ENCODE measurements around the gene ZBTB42.

The ZBTB42 gene

DNA sequence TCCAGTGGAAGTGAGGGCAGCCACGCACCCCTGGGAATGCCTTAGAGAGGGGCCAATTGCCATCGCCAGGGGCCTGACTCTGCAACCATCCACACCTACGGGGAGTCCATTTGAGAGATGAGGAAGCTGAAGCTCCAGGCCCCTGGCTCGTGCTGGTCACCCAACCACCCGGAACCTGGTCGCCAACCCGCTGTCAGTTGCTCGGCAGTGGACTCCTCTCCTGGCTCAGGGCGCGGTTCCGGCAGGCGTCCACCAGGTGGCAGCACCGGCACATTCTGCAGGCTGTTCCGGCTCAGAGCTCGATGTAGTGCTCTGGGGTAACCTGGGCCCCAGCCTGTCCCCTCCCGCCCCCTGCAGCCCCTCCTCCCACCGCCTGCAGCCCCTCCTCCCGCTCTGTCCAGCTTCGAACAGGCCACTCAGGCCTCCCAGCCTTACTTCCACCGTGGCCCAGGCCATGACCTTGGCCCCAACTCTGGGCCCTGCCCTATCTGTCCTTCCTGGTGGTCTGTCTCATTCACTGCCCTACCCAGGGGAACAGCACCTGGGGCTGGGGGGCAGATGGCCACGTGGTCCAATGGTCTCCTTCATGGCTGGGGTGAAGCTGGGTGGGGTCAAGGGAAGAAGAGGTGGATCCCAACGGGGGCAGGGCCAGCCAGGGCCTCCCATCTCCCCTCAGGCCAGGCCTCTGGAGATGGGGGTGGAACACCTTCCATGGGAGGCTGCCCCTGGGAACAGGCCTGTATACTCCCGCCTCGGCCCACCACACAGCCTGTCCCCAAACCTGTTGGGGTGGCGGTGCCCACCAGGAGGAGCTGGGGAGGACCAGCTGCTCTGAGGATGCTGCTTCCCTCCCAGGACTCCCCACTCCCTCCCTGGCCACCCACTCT, 32.2 kb upstream of the ZBTB42 start:
- peak; percentile 93 for DNase-seq (ENCODE audit: extremely low spot score)
- TF ChIP-seq CTCF (IDR thresholded peaks at IDR 0.05; ENCODE audit: control extremely low read depth, extremely low read depth, low read depth, missing control alignments) = peak; percentile 99
- CTCF ChIA-PET = interaction anchor here (0.6 to 7.7 kb wide), 27 partner anchors 12 to 898 kb away, joined by 3 to 136 read pairs (median 4); partner anchors contain the start of genes SIVA1 and ZBTB42
- POLR2A ChIA-PET = interaction anchor here (0.5 to 1.0 kb wide), 2 partner anchors 16 to 60 kb away, joined by 3 to 5 read pairs; partner anchors contain the start of gene SIVA1

GRCh38 chr14:104769324-104770071, 31.4 kb upstream of the ZBTB42 start:
- DNase-seq (ENCODE audit: extremely low spot score) = no peak
- no peak for TF ChIP-seq CTCF (IDR thresholded peaks at IDR 0.05; ENCODE audit: control extremely low read depth, extremely low read depth, low read depth, missing control alignments)
- CTCF ChIA-PET = interaction anchor here (0.9 to 7.7 kb wide), 12 partner anchors 11 to 899 kb away, joined by 3 to 136 read pairs (median 6); partner anchors contain the start of genes SIVA1 and ZBTB42
- POLR2A ChIA-PET = no interaction called here

DNA sequence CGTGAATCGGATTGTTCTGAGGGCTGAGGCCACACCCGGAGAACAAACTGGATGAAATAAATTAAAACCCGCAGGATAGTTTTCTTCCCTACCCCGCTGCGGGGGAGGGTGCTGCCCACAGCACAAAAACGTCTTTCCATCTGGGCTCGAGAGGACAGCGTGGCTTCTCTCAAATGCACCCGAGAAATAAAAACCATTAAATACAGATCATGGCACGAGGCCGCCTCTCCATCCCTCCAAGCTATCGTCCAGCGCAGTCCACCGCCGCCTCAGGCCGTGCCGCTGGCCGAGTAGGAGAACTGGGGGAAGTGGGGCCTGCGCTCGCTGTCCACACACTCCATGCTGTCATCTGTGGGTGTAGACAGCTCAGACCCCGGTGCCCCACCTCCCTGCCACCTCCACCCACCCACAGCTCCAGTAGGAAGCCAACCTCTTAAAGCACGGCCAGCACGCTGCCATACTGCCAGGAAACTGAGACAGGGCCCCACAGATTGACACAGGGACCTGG, 30.8 kb upstream of the ZBTB42 start:
- POLR2A ChIA-PET = no interaction called here
- no peak for DNase-seq (ENCODE audit: extremely low spot score)
- CTCF ChIA-PET = interaction anchor here (1.6 to 7.7 kb wide), 4 partner anchors 16 to 56 kb away, joined by 6 to 136 read pairs (median 33); partner anchors contain the start of genes SIVA1 and ZBTB42
- no peak for TF ChIP-seq CTCF (IDR thresholded peaks at IDR 0.05; ENCODE audit: control extremely low read depth, extremely low read depth, low read depth, missing control alignments)

GRCh38 chr14:104770851-104771272, 30.0 kb upstream of the ZBTB42 start:
- CTCF ChIA-PET = interaction anchor here (1.3 to 7.7 kb wide), 4 partner anchors 16 to 56 kb away, joined by 3 to 136 read pairs (median 33); partner anchors contain the start of gene SIVA1
- peak; percentile 28 for TF ChIP-seq CTCF (IDR thresholded peaks at IDR 0.05; ENCODE audit: control extremely low read depth, extremely low read depth, low read depth, missing control alignments)
- POLR2A ChIA-PET = no interaction called here
- DNase-seq (ENCODE audit: extremely low spot score) = no peak

- POLR2A ChIA-PET = no interaction called here
- no peak for TF ChIP-seq CTCF (IDR thresholded peaks at IDR 0.05; ENCODE audit: control extremely low read depth, extremely low read depth, low read depth, missing control alignments)
- DNase-seq (ENCODE audit: extremely low spot score) = no peak
- CTCF ChIA-PET = interaction anchor here (1.3 to 7.7 kb wide), 4 partner anchors 17 to 55 kb away, joined by 3 to 136 read pairs (median 33); partner anchors contain the start of gene SIVA1
Measured at GRCh38 chr14:104771374-104771773, 29.5 kb upstream of the ZBTB42 start.

All from GM10248 (cell line).